MM.1S (cell line): Measurements from ENCODE around the gene CCL24.
"Not testable (repeated sequence)": the region's sequence is repeated elsewhere in the genome, so short reads cannot be mapped to it uniquely, and the experiment has no call there.

Experiments
- DNase-seq: peaks from one replicate; pipeline ENCODE4 v3.0.0-alpha.2; 2015
- H2AFZ ChIP-seq: fragments of 300-600 bp; sonication (generic); 2 replicates; pipeline ENCODE4 v1.6.0; 2016; ENCODE audit warnings: antibody characterized with exemption, low read length
- H3F3A ChIP-seq: fragments of 300-600 bp; sonication (generic); 2 replicates; pipeline ENCODE4 v1.6.1; 2016; ENCODE audit warnings: mild to moderate bottlenecking, antibody characterized with exemption, low read length, moderate library complexity, mixed read lengths; ENCODE audit not compliant: insufficient read depth
- H3K27ac ChIP-seq: fragments of 300-600 bp; sonication (generic); 2 replicates; pipeline ENCODE4 v1.5.1; 2016; ENCODE audit warnings: mild to moderate bottlenecking, low read length
- H3K27me3 ChIP-seq: fragments of 300-600 bp; sonication (generic); replicated peaks from 2 replicates; pipeline ENCODE4 v1.6.0; 2016; ENCODE audit warnings: low read length; ENCODE audit not compliant: insufficient read depth
- H3K36me3 ChIP-seq: fragments of 300-600 bp; sonication (generic); replicated peaks from 2 replicates; pipeline ENCODE4 v1.6.1; 2016; ENCODE audit warnings: mild to moderate bottlenecking, low read length, mixed read lengths; ENCODE audit not compliant: insufficient read depth
- H3K4me1 ChIP-seq: fragments of 300-600 bp; sonication (generic); 2 replicates; pipeline ENCODE4 v1.6.1; 2016; ENCODE audit warnings: low read length, mixed read lengths
- H3K4me2 ChIP-seq: fragments of 300-600 bp; sonication (generic); 2 replicates; pipeline ENCODE4 v1.6.0; 2016; ENCODE audit warnings: low read depth, low read length
- H3K4me3 ChIP-seq: fragments of 300-600 bp; sonication (generic); 2 replicates; pipeline ENCODE4 v1.5.1; 2016; ENCODE audit warnings: low read length, mixed read lengths
- H3K79me2 ChIP-seq: fragments of 300-600 bp; sonication (generic); 2 replicates; pipeline ENCODE4 v1.6.1; 2016; ENCODE audit warnings: mixed run types, low read length, mixed read lengths
- H3K9ac ChIP-seq: fragments of 300-600 bp; sonication (generic); 2 replicates; pipeline ENCODE4 v1.6.1; 2016; ENCODE audit warnings: low read length, mixed read lengths
- H3K9me2 ChIP-seq: fragments of 300-600 bp; sonication (generic); replicated peaks from 2 replicates; pipeline ENCODE4 v1.6.1; 2016; ENCODE audit warnings: mild to moderate bottlenecking, low read length, mixed read lengths; ENCODE audit not compliant: insufficient read depth
- H3K9me3 ChIP-seq: fragments of 300-600 bp; sonication (generic); replicated peaks from 2 replicates; pipeline ENCODE4 v1.6.1; 2016; ENCODE audit warnings: mild to moderate bottlenecking, low read length, mixed read lengths; ENCODE audit not compliant: insufficient read depth
- H4K20me1 ChIP-seq: fragments of 300-600 bp; sonication (generic); 2 replicates; pipeline ENCODE4 v1.6.1; 2016; ENCODE audit warnings: mild to moderate bottlenecking, low read length, moderate library complexity, mixed read lengths; ENCODE audit not compliant: insufficient read depth
- CTCF ChIP-seq: fragments of 300-600 bp; sonication (generic); IDR thresholded peaks from 2 replicates; pipeline ENCODE4 v1.5.1; 2016; ENCODE audit warnings: antibody characterized with exemption, low read length, mixed read lengths
- EZH2 ChIP-seq: fragments of 300-600 bp; sonication (generic); optimal IDR thresholded peaks from 2 replicates; pipeline ENCODE3; 2017; ENCODE audit warnings: low read depth, mild to moderate bottlenecking, antibody characterized with exemption, low read length, mixed read lengths
- EZH2phosphoT487 ChIP-seq: fragments of 300-600 bp; sonication (generic); IDR thresholded peaks from 2 replicates; pipeline ENCODE4 v1.6.1; 2018; ENCODE audit warnings: antibody characterized with exemption, low read length

The CCL24 gene

GRCh38 chr7:75795831-75796285 lies 17.7 kb downstream of the CCL24 start:
- no peak overlapping the region for H3K4me3 ChIP-seq
- H4K20me1 ChIP-seq, result no peaks in the 10 kb centered on the region
- no peaks in the 10 kb centered on the region for H3K79me2 ChIP-seq
- no peaks in the 10 kb centered on the region for H3K4me1 ChIP-seq
- no peak overlapping the region for H3K9ac ChIP-seq
- no peak overlapping the region for H3K4me2 ChIP-seq
- no peaks in the 10 kb centered on the region for H3K27me3 ChIP-seq
- H3K9me3 ChIP-seq, result no peaks in the 10 kb centered on the region
- H3F3A ChIP-seq, result no peaks in the 10 kb centered on the region
- no peak overlapping the region for H2AFZ ChIP-seq
- H3K27ac ChIP-seq, result no peak overlapping the region
- DNase-seq, result no peak
- H3K36me3 ChIP-seq, result no peaks in the 10 kb centered on the region
- TF ChIP-seq EZH2 (no peak), CTCF (no peak), EZH2phosphoT487 (no peak)
- H3K9me2 ChIP-seq, result no peaks in the 10 kb centered on the region

DNA sequence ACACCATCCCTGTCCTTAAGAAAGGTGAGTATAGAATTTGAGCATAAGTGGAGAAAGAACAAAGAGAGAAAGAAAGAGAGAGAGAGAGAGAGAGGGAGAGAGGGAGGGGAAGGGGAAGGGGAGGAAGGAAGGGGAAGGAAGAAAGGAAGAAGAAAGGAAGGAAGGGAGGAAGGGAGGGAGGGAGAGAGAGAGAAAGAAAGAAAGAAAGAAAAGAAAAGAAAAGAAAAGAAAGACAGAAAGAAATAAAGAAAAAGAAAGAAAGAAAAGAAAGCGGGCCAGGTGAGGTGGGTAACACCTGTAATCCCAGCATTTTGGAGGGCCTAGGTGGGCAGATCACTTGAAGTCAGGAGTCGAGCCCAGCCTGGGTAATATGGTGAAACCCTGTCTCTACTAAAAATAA lies 19.9 kb downstream of the CCL24 start:
- H3K79me2 ChIP-seq, result no peaks in the 10 kb centered on the region
- no peaks in the 10 kb centered on the region for H3K9me3 ChIP-seq
- DNase-seq, result no peak
- H3K4me3 ChIP-seq, result no peak overlapping the region
- no peak overlapping the region for H3K27ac ChIP-seq
- H2AFZ ChIP-seq, result no peak overlapping the region
- no peak overlapping the region for H3K9ac ChIP-seq
- H3K4me1 ChIP-seq, result no peaks in the 10 kb centered on the region
- H3K9me2 ChIP-seq, result no peaks in the 10 kb centered on the region
- H4K20me1 ChIP-seq, result no peaks in the 10 kb centered on the region
- H3F3A ChIP-seq, result no peaks in the 10 kb centered on the region
- TF ChIP-seq CTCF (no peak), EZH2 (no peak), EZH2phosphoT487 (no peak)
- no peaks in the 10 kb centered on the region for H3K27me3 ChIP-seq
- no peak overlapping the region for H3K4me2 ChIP-seq
- no peaks in the 10 kb centered on the region for H3K36me3 ChIP-seq

- H3K9me2 ChIP-seq, H4K20me1 ChIP-seq, H3K27ac ChIP-seq, H3K9ac ChIP-seq, H2AFZ ChIP-seq, H3K4me1 ChIP-seq, H3F3A ChIP-seq, H3K27me3 ChIP-seq, DNase-seq, H3K79me2 ChIP-seq, H3K9me3 ChIP-seq, H3K4me3 ChIP-seq, H3K36me3 ChIP-seq, H3K4me2 ChIP-seq: not testable (repeated sequence)
Measured at GRCh38 chr7:75792567-75792966, 21.0 kb downstream of the CCL24 start.

GRCh38 chr7:75789361-75789924 lies 24.2 kb downstream of the CCL24 start:
- no peaks in the 10 kb centered on the region for H4K20me1 ChIP-seq
- H3K27me3 ChIP-seq, result no peaks in the 10 kb centered on the region
- no peaks in the 10 kb centered on the region for H3K9me2 ChIP-seq
- no peak overlapping the region for H3K27ac ChIP-seq
- H3K9ac ChIP-seq, result no peak overlapping the region
- no peaks in the 10 kb centered on the region for H3F3A ChIP-seq
- no peak overlapping the region for H2AFZ ChIP-seq
- no peaks in the 10 kb centered on the region for H3K79me2 ChIP-seq
- no peak overlapping the region for H3K4me3 ChIP-seq
- H3K4me2 ChIP-seq, result no peak overlapping the region
- no peaks in the 10 kb centered on the region for H3K9me3 ChIP-seq
- no peaks in the 10 kb centered on the region for H3K4me1 ChIP-seq
- H3K36me3 ChIP-seq, result no peaks in the 10 kb centered on the region
- TF ChIP-seq EZH2 (no peak), EZH2phosphoT487 (no peak), CTCF (no peak)
- no peak for DNase-seq

- H3K36me3 ChIP-seq, H2AFZ ChIP-seq, H3K4me3 ChIP-seq, H4K20me1 ChIP-seq, H3F3A ChIP-seq, H3K27ac ChIP-seq, DNase-seq, H3K9ac ChIP-seq, H3K4me1 ChIP-seq, H3K79me2 ChIP-seq, H3K9me2 ChIP-seq, H3K4me2 ChIP-seq, H3K9me3 ChIP-seq, H3K27me3 ChIP-seq: not testable (repeated sequence)
Measured at GRCh38 chr7:75788154-75788847, 25.3 kb downstream of the CCL24 start.

GRCh38 chr7:75783058-75783457 lies 30.5 kb downstream of the CCL24 start:
- not testable (repeated sequence) for H2AFZ ChIP-seq, H3K9me2 ChIP-seq, H3K36me3 ChIP-seq, H4K20me1 ChIP-seq, H3K27me3 ChIP-seq, H3F3A ChIP-seq, DNase-seq, H3K4me2 ChIP-seq, H3K9ac ChIP-seq, H3K27ac ChIP-seq, H3K4me3 ChIP-seq, H3K4me1 ChIP-seq, H3K79me2 ChIP-seq, H3K9me3 ChIP-seq
